T1000 (cell line): ENCODE data around the gene MARCHF5.
A peak's percentile ranks its signal among the peaks of the same experiment; 100 is the strongest.

ENCODE experiments used
- DNase-seq: peaks from one replicate; lab custom pipeline; 2025; ENCODE audit warnings: mixed read lengths; lab: John Stamatoyannopoulos, UW

Gene MARCHF5, protein sequence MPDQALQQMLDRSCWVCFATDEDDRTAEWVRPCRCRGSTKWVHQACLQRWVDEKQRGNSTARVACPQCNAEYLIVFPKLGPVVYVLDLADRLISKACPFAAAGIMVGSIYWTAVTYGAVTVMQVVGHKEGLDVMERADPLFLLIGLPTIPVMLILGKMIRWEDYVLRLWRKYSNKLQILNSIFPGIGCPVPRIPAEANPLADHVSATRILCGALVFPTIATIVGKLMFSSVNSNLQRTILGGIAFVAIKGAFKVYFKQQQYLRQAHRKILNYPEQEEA

DNA sequence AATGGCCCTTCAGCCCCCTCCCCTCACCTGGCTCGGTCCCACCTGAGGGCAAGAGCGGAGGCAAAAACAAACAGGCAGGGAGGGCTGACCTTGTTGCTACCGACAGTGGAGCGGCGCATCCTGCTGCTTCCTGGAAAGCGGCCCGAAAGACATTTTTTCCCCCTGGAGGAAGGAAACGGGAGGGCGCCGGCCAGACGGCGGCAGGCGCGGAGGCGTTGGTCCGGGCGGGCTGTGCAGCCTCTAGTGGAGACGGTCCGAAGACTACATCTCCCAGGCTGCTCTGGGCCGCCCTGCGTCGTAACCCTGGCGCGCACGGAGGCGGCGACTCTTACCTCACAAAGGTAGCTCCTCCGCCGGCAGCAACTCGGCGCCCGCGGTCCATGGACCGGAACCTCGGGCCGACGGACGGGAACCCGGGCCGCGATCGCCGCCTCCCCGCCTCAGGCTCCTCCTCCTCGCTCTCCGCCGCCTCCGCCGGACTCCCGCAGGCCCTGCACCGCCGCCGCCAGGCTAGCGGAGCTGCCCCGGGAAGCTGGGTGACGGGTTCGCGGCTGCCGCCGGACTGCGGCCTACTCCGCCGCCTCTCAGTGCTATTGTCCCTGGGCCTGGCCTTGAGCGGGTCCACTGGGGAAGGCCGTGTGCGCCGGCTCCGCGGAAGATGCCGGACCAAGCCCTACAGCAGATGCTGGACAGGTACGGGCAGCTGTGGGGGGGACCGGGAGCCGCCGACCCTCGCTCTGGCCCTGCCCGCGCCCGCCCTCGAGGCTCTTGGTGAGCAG is at the start of gene MARCHF5, which contains the start of gene CPEB3:
Gene MARCHF5 (plus strand): TSS at position 331 of the 779 bp plus-strand sequence. CDS start 328 bp downstream, at position 659.
Gene CPEB3 (minus strand): TSS at position 242 of the 779 bp plus-strand sequence. CDS start 50,728 bp downstream, outside the sequence.
- DNase-seq = peak; percentile 93

DNA sequence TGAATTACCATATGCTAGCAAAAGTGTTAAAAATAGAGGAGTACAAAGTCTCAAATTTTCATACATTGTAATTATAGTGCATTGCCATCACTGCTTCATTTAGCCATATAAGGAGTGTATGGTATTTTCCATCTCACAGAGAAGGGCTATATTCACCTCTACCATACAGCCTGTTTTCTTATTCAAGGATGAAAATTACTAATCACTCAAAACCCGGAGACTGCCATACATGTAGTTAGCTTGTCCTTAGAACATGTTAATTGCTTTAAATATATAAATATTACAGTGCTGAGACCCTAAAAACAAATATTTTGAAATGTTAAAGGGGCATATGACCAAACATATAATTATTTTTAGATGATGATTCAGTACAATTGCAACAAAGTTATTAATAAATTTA is 49.5 kb upstream of the MARCHF5 start:
- DNase-seq = no peak

DNA sequence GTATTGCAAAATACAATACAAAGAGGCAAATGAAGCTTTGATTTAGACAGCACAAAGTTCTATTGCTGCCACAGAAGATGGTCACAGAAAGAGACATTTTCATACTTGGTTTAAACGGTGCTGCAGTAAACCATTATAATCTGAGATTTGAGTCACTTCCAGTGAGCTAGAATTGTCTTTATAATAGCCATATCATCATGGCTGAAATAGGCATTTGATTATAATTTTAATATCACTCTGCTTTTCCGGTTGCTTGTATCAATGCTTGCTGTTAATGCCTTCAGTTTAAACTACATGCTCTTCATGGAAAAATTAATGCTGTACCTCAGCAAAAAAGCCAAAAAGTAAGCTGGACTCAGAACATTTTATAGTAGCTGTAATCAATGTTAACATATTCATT is 48.6 kb upstream of the MARCHF5 start:
- no peak for DNase-seq

DNA sequence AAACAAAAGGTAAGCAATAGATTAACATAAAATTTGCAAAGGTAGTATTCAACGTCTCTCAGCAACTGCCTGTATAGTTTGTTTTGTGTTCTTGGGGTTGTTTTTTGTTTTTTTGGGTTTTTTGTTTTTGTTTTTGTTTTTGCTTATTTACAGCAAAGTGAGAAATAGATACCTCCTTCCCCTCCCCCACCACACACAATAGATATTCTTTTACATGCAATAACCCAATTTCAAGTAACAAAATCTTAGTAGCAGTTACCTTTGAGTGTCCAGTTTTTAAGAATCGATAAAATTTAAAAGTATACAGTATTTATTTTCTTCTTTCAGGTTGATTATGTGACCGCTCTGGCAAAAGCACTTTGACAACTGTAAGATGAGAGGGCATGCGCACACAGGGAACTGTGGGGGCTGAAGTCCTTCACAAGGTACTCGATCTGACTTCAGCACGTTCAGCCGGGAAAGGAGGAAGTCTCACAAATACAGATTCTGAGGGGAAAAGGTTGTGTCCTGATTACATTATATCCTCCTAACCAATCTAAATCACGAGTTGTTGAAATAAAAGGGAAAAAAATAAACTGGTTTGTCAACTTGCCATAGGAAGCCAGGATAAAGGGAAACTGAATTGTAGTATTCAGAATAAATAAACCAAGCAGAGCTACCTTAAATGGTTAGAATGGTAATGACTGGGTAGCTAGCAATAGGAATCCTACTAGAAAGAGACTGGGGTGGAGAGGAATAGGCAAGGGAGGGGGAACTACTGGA is 47.9 kb upstream of the MARCHF5 start:
- no peak for DNase-seq

DNA sequence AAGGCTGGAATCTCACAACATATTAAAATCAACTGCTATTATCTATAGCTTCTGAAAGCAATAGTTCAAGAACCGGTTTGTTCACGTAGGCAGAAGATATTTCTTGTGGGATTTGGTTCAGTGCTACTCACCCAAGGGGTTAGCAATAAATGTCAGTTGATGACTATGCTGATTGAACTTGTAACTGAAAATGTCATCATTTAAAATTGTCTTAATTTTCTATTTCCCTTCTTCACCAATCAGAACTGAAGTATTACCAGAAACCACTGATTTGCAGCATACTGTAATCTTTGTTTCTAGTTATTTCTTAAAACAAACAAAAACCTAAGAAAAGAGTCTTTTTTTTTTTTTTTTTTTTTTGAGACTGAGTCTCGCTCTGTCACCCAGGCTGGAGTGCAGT is 46.2 kb upstream of the MARCHF5 start:
- no peak for DNase-seq

DNA sequence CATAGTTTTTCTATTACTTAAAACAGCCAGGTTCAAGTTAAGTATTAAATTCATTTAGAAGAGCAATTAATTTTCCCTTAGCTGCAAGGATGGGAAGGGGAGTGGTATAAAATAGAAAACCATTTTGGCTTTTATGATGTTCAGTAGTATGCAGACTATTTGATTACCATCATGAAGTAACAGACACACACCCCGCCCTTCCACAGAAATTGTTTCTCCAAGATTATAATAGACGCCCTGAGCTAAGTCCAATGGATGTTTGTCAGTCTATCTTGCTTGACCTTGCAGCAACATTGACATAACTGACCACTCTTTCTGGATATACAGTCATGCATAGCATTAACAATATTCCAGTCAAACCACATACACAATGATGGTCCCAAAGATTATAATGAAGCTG is 42.4 kb upstream of the MARCHF5 start:
- no peak for DNase-seq

DNA sequence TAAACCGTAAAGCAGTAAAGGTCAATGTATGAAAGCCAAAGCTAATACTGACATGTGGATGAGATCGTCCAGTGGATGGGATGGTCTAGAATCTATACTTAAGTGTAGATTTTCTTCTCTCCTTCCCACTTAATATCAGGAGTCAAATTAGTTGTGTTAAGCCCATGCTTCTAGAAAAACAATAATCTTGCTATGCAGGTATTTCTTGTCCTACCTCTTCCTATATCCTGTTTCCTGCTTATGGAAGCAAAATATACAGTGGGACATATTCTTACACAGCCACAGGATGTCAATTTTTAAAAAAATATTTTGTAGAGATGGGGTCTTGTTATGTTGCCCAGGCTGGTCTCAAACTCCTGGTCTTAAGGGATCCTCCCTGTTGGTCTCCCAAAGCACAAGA is 27.6 kb upstream of the MARCHF5 start:
- DNase-seq = no peak

DNA sequence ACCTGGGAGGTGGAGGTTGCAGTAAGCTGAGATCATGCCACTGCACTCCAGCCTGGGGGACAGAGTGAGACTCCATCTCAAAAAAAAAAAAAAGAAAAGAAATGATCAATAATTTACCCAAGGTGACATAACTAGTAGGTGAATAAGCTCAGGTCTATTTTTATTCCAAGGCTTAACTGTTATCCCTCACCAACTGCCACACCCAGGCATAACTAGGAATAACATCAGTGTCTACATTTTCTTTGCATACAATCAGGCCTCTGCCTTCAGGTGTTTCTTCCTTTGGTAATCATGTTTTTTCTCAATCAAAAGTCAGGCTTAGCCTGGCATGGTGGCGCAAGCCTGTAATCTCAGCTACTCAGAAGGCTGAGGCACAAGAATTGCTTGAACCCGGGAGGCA is 26.7 kb upstream of the MARCHF5 start:
- DNase-seq = no peak

DNA sequence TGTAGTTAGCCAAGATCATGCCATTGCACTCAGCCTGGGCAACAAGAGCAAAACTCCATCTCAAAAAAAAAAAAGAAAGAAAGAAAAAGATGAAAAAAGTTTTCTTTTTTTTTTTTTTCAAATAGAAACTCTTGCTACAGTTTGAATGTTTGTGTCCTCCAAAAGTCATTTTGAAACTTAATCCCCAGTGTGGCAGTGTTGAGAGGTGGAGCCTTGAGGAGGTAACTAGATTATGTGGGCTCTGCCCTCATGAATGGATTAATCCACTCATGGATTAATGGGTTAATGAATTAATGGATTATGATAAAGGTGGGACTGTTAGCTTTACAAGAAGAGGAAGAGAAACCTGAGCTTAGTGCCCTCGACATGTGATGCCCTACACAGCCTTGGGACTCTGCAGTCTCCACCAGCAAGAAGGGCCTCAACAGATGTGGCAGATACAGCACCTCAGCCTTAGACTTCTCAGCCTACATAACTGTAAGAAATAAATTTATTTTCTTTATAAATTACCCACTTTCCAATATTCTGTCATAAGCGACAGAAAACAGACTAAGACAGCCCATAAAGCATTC is 25.2 kb upstream of the MARCHF5 start:
- no peak for DNase-seq

DNA sequence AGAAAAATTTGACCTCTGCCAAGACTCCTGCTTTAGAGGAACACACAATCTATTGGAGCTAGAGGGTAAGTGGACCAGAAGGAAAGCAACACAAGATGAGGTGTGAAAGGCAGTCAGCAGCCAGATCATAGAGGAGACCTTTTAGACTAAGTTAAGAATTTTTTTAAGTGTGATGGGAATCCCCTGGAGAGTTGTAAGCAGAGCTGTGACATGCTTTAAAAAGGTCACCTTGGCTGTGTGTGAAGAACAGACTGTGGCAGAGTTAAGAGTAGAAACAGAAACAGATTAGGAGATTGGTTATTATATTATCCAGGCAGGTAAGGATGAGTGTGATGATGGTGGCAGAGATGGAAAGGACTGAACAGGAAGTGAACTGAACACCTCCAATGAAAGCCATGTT is 23.6 kb upstream of the MARCHF5 start:
- no peak for DNase-seq

DNA sequence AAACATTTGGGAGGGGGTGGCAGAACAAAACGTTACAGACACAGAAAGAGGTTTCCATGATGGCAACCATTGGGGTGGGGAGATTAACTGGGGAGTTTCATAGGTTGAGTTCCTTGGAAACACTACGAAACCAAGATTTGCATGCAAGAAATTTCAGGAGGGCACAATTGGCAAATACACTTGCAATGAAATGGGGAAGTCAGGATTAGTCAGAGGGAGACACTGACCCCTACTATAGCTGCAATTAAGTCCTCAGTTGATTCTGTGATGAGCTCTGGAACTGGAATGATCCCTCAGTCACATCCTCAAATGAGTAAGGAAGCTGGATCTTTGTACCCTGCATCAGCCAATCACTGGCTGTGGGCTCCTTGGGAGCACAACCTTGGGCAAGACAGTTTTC is 22.2 kb upstream of the MARCHF5 start:
- DNase-seq = no peak

DNA sequence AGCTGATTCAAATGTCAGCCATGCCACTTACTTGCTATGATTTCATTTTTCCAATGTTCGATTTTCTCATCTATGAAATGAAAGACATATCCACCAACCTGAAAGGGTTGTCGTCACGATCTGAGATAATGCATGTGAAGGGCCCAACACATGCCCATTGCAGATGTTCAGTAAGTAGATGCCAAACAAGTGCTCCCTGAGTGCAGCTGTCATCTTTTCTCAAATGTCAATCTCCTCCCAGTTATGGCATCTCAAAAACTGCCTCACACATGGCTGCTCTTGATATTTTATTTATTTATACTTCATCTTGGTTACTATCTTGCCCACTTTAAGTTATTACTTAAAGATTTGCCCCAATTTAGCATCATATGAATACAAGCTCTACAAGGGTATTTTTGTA is 16.9 kb upstream of the MARCHF5 start:
- DNase-seq = no peak

DNA sequence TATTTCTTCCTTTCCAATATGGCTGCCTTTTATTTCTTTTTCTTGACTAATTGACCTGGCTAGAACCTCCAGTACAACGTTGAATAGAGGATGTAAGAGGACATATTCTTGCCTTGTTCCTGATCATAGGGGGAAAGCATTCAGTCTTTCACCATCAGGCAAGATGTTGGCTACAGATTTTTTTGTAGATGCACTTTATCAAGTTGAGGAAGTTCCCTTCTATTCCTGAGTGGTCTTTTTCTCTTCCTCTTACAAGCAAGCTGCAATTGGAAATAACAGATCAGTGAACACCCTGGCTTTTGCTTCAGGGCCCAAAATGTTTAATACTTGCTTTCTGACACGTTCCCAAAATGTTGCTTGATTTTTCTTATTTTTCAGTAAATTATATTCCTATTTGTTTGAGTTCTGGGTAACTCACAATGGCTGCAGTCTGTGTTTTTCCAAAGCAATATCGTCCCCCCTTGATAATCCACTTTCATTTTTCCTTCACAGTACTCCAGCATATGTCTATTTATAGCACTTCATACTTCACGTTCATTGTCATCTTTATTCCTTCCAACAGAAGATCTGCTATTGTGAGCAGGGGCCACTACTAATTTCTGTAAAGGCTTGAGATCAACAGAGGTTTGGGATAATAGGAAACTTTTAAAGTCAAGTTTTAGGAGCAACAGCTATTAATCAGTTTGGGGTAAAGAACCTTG is 11.8 kb upstream of the MARCHF5 start:
- no peak for DNase-seq

DNA sequence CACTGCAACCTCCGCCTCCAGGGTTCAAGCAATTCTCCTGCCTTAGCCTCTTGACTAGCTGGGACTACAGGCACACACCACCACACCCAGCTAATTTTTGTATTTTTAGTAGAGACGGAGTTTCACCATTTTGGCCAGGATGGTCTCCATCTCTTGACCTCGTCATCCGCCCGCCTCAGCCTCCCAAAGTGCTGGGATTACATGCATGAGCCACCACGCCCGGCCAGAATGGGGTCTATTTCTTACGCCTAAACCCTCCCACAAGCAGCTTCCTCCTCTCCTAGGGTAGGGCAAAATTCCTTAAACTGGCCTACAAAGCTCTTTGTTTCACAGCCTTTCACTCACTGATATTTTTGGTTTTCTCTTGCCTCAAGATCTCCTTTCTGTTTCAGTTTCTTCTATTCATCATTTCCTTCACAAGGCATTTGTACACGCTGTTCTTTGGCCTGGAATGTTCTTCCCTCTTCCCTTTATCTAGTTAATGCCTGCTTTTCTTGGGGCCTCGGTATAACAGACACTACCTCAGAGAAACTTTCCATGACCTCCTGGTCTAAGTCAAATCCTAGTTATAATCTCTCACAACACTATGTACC is 6.8 kb upstream of the MARCHF5 start:
- no peak for DNase-seq

DNA sequence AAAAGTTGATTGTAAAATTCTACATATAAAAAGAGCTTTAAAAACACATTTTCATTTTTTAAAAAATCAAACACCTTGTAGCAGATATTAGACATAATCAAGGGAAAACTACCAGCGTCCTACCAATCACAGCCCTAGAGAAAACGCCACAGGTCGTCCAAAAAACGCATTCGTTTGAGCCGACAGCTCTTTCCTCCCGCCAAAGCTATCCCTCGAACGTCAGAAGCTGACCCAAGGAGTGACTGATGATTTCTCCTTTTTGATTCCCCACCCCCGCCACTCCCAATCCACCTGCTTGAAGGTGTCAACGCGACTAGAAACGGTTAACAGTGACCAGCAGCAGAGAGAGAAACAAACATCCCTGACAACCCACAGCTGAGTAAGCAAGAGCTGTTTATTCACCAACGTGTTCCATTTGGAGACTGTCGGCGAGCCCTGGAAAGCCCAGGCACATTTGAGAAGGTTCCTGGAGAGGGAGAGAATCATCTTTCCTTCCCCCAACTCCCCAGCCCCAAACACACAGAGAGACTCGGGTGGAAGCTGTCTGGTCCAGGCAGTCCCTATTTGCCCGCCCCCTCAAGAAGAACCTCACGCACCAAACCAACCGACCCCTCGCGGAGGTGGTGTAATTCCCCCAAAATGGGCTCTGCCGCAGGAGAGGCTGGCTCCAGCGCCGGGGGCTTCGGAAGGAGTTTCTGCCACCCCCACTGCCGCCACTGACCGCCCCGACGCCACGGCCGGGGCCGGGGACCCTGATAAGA is 711 bp upstream of the MARCHF5 start:
- DNase-seq = no peak

DNA sequence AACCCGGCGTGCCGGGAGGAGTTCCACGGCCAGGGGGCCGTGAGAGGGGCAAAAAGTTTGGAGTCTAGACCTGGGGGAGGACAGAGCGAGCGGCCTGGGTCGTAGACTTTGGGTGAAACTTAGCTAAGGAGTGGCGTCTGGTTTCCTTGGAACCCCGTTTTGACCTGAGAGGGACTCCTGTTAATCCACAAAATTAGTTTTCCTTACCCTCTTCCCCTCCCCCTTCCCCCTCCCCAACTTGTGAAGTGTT is 574 bp downstream of the MARCHF5 start:
- DNase-seq = no peak

DNA sequence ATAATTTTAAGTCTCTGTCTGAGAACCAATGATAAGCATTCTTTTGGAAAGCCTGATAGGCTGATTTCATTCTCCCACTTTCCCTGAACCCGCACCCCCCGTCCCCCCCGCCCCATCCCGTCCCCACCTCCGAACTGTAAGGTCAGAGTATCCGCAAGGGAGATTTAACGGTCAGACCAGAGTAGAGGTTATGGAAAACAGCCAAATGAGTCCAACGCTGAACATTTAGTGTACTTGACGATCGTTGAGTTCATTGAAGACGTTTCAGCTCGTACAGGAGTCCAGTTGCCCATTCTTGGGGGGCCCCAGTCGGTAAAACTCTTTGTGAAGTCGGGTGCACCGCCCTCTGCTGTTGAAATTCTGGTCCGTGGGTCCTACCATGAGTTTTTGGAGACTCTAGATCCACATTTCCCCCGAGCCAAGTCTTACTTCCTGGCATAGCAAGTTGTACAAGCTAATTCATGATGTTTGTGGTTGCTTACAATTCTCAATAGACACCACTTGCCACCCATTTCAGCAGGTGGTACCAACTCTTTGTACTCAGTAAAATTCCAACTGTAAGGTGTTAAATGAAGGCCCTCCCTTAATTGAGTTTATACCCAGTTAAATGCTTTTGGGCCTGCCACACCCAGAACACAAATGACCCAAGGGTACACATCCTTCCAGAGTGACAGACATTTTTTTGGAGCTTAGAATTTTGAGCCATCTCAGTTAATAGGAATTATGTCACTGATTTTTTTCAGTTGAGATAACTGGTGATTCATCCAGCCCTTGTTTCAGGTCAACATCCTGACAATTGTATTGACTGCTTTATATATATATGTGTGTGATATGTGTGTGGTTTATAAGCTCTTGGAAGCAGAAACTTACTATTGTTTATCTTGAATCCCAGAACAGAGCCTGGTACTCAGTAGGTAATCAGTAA is 1.2 kb downstream of the MARCHF5 start:
- no peak for DNase-seq

DNA sequence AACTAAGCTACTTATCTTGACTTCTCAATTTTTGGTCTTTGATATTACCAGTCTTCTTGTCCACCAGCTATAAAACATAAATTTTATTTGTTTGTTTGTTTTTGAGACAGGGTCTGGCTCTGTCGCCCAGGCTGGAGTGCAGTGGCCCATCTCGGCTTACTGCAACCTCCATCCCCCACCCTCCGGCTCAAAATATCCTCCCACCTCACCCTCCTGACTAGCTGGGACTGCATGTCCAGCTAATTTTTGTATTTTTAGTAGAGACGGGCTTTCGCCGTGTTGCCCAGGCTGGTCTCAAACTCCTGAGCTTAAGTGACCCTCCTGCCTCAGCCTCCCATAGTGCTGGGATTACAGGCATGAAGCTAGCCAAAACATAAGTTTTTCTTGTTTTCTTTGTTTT is 7.5 kb downstream of the MARCHF5 start:
- no peak for DNase-seq

DNA sequence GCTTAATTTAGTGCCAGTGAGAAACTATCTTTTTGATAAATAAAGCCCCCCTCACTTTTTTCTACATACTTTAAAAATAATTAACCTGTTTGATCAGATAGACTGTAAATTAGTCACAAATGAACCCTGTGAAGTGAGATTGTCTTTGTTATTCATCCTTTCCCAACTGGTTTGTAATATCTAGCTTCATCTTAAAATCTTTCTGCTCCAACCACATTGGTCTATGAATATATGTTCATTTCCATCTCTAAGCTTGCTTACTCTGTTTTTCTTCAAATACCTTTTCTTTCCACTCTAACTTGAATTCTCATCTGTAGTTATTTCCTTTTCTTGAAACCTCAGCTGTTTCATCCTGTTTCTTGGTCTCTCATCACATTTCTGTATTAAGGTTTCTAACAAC is 12.1 kb downstream of the MARCHF5 start:
- DNase-seq = no peak

DNA sequence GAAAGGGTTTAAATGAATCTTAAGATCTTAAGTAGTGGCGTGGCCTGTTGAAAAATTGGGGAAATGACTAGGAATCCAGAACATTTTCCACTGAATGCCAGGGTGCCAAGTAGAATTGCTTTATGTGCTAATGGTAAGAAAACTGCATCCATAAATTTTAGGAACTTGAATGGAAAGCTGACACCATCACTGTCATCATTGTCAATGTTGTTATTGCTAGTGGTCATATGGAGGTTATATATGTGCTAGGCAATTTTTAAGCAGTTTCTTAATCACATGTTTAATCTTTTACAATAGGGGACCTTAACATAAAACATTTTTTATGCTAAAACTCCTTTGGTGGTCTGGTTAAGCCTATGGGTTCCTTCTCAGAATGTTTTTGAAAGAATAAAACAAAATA is 13.1 kb downstream of the MARCHF5 start:
- no peak for DNase-seq
